SU-DHL-6 (cell line): Measurements from ENCODE around the gene NEK6.
"Not testable (repeated sequence)": the region's sequence is repeated elsewhere in the genome, so short reads cannot be mapped to it uniquely, and the experiment has no call there.

Experiments
- CTCF ChIP-seq: fragments of 200-600 bp; sonication (generic); IDR thresholded peaks from one replicate; pipeline ENCODE4 v1.5.1; 2017; ENCODE audit warnings: antibody characterized with exemption, mild to moderate bottlenecking, low read length, moderate library complexity; ENCODE audit not compliant: insufficient read depth, poor library complexity, severe bottlenecking
- EZH2phosphoT487 ChIP-seq: fragments of 200-600 bp; sonication (generic), shearing (Covaris generic); conservative IDR thresholded peaks from 2 replicates; pipeline ENCODE4 v1.6.1; 2018; ENCODE audit warnings: mild to moderate bottlenecking, antibody characterized with exemption, low read length, moderate library complexity, mixed read lengths

GRCh38 chr9:124247393-124247792 is 10.4 kb upstream of the NEK6 start:
- TF ChIP-seq EZH2phosphoT487, CTCF: not testable (repeated sequence)
